Measurements from ENCODE around the gene TSPAN19.

TSPAN19 gene

DNA sequence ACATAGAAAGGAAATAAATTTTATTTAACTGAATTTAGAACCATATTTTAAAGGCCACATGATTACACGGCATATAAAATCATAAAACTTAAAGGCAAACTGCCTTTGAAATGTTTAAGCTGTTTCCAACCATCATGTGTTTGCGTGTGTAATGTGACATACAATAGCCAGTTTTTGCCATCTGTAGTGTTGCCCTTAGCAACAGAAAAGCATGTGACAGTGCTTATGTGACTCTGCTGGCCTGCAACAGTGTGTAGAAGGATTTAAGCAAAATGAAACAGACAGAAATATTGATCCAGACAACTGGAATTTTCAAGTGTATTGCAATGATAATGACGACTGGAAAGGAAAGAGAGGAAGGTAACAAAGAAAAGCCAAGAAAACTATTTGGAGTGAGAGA is 49.5 kb downstream of the TSPAN19 start:
- no peak for DNase-seq (ENCODE audit: low read depth)
- no peak overlapping the region for H3K4me3 ChIP-seq (ENCODE audit: low read depth, low read length)
- TF ChIP-seq, protein P1, sequence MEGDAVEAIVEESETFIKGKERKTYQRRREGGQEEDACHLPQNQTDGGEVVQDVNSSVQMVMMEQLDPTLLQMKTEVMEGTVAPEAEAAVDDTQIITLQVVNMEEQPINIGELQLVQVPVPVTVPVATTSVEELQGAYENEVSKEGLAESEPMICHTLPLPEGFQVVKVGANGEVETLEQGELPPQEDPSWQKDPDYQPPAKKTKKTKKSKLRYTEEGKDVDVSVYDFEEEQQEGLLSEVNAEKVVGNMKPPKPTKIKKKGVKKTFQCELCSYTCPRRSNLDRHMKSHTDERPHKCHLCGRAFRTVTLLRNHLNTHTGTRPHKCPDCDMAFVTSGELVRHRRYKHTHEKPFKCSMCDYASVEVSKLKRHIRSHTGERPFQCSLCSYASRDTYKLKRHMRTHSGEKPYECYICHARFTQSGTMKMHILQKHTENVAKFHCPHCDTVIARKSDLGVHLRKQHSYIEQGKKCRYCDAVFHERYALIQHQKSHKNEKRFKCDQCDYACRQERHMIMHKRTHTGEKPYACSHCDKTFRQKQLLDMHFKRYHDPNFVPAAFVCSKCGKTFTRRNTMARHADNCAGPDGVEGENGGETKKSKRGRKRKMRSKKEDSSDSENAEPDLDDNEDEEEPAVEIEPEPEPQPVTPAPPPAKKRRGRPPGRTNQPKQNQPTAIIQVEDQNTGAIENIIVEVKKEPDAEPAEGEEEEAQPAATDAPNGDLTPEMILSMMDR (IDR thresholded peaks at IDR 0.05; ENCODE audit: insufficient read depth, low read depth, low read length, missing control alignments): no peak

DNA sequence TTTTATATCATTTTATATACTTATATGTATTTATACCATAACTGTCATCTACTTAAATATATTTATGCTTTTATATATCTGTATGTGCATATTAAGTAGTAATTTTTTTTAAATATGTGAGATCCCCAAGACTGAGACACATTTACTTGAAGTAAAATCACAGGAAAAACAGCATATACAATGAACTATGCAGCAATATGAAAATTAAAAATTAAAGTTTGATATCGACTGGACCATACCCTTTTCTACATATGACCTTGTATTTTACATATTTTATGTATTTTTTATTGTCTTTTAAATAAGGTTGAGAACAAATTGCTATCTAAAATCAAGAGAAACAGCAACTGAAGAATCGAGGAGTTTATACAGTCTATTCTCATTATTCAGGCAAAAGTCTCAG is 50.0 kb downstream of the TSPAN19 start:
- TF ChIP-seq, protein P1 (IDR thresholded peaks at IDR 0.05; ENCODE audit: insufficient read depth, low read depth, low read length, missing control alignments): no peak
- no peak for DNase-seq (ENCODE audit: low read depth)
- H3K4me3 ChIP-seq (ENCODE audit: low read depth, low read length): no peak overlapping the region

DNA sequence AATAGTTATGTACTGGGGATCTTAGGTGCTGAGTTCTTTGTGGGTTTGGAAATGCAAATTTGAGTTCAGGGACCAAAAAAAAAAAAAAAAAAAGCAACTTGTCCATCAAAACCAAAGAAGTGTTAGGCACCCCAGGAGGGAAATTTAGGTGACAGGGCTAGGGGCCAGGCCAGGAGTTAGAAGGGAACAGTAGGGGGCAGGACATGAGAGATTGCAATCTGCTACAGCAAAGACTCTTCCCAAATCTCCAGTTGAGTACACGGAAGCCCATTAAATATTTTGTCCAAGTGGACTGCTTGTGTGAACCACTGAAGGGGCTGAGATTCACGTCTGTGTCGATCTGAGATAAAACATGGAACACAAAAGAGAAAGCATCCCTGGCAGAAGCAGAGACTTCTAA is 52.8 kb downstream of the TSPAN19 start:
- TF ChIP-seq, protein P1 (IDR thresholded peaks at IDR 0.05; ENCODE audit: insufficient read depth, low read depth, low read length, missing control alignments): no peak
- DNase-seq (ENCODE audit: low read depth): no peak
- H3K4me3 ChIP-seq (ENCODE audit: low read depth, low read length): no peak overlapping the region

DNA sequence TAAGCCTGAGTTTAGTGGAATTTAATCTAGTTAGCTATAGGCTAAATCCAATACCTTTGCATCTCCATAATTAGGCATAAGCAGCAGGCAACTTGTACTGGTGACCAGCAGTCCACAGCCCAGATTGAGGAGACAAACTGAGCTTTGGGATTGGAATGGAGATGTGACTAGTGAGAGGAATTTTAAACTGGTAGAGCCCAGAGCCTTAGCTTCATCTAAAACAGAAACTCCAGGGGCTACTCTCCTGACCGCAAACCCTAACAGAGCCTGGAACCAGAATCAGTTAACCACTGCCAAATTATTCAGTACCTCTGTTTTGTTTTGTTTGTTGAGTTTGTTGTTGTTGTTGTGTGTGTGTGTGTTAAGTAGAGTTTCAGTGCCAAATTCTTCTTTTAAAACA is 53.2 kb downstream of the TSPAN19 start:
- TF ChIP-seq, protein P1 (IDR thresholded peaks at IDR 0.05; ENCODE audit: insufficient read depth, low read depth, low read length, missing control alignments): no peak
- H3K4me3 ChIP-seq (ENCODE audit: low read depth, low read length): no peak overlapping the region
- DNase-seq (ENCODE audit: low read depth): no peak

DNA sequence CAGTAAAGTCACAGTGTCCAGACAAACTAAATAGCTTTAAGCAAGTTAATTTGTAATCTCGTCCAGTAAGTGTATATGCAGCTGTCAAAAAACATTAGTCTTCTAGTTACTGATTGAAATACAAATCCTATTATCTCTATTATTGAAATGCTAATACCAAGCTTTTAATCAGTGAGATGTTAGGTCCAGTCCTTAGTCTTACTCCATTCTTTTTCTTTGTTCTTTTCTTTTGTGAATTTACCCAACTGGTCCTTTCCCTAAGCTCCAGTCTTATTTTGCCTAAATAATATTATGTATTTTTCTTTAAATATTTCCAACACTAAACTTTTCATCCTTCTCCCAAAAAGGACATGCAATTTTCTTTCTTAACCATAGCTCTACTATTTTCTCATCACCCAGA is 57.2 kb downstream of the TSPAN19 start:
- DNase-seq (ENCODE audit: low read depth): no peak
- no peak overlapping the region for H3K4me3 ChIP-seq (ENCODE audit: low read depth, low read length)
- TF ChIP-seq, protein P1 (IDR thresholded peaks at IDR 0.05; ENCODE audit: insufficient read depth, low read depth, low read length, missing control alignments): no peak

DNA sequence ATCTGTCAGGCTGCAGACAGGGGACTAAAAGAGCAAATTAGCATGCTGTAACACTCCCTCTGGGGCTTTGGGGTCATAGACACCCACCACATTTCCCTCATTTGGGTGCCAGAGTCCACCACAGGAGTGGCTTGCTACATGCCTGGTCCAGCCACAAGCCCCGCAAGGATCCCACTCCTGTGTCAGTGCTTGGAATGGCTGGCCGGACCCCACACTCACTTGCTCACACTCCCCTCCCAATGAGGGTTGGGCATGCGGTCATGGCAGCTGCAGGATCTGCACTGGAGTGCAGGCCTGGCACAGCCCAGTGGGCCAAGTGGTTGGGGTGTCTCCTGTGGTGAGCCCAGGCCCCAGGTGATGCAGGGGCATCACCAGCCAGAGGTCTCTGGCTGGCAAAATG is 59.9 kb downstream of the TSPAN19 start:
- H3K4me3 ChIP-seq (ENCODE audit: low read depth, low read length): no peak overlapping the region
- TF ChIP-seq, protein P1 (IDR thresholded peaks at IDR 0.05; ENCODE audit: insufficient read depth, low read depth, low read length, missing control alignments): no peak
- DNase-seq (ENCODE audit: low read depth): no peak

DNA sequence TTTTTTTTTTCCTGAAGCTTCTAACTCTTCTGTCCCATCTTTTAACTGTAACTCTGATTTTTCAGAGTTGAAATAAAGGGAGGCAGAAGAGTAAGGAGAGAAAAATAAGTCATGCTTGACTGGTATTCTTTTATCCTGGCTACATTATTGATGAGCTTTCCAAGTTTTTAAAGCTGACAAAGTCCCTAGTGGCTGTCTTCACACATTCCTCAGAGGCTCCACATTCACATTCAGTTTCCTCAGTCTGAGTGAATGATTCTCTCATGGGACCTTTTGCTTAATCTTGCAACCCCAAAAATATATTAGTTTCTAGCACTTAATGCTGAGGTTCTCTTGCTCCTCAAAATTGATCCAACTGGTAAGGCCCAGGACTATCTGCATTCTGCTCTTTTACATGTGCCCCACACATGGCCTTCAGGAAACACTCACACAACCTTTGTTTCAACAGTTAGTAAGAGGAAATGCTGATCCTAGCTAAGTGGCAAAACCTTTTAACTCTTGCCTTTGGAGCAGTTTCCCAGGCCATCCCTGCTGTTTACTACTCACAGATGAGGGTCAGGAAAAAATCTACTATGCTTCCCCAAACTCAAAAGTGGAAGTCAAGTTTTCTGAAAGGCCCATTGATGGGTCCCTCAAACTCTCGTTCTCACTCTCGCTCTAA is 61.8 kb downstream of the TSPAN19 start:
- no peak for DNase-seq (ENCODE audit: low read depth)
- no peak overlapping the region for H3K4me3 ChIP-seq (ENCODE audit: low read depth, low read length)
- TF ChIP-seq, protein P1 (IDR thresholded peaks at IDR 0.05; ENCODE audit: insufficient read depth, low read depth, low read length, missing control alignments): no peak
